ENCODE data around the gene VEGFD. TPM values are rescaled to one million over a fixed set of nuclear protein-coding genes. Genes with fewer than 3 reads are reported as not detected.

The VEGFD gene
- total and polyA plus RNA-seq, 2 donors (not counting 1 experiment from before 2014, with no cell fraction given): 2.0 to 7.9 TPM

GRCh38 chrX:15298201-15298600 is 86.0 kb downstream of the VEGFD start:
- H3K9ac ChIP-seq (ENCODE audit: insufficient read depth, low read length): no peak overlapping the region
- no peak for DNase-seq (ENCODE audit: low read depth in 2 of 2)
- TF ChIP-seq CTCF (conservative IDR thresholded peaks at IDR 0.05 in 1 of 2, IDR thresholded peaks at IDR 0.05 in 1 of 2; ENCODE audit: low read depth in 1 of 2, low read length in 2 of 2): no peak
- no peak for TF ChIP-seq EZH2 (IDR thresholded peaks at IDR 0.05; ENCODE audit: low read length, missing control alignments)
- H3K4me1 ChIP-seq (ENCODE audit: control insufficient read depth, extremely low read depth, insufficient read depth, low read length): no peaks in the 10 kb centered on the region
- H2AFZ ChIP-seq (ENCODE audit: low read length): no peak overlapping the region
- no peak overlapping the region for H3K4me3 ChIP-seq (replicated peaks in 1 of 4; ENCODE audit: control extremely low read depth in 1 of 4, insufficient read depth in 1 of 4, low read depth in 3 of 4, low read length in 4 of 4)
- H3K36me3 ChIP-seq (ENCODE audit: control insufficient read depth, insufficient read depth, low read length): no peaks in the 10 kb centered on the region
- no peaks in the 10 kb centered on the region for H4K20me1 ChIP-seq (ENCODE audit: control insufficient read depth, extremely low read depth, insufficient read depth, low read length)
- H3K9me3 ChIP-seq (ENCODE audit: control insufficient read depth, insufficient read depth, low read depth, low read length): no peaks in the 10 kb centered on the region
- no peak overlapping the region for H3K4me2 ChIP-seq (ENCODE audit: extremely low read depth, insufficient read depth, low read length)
- no peaks in the 10 kb centered on the region for H3K27me3 ChIP-seq (ENCODE audit: control insufficient read depth, insufficient read depth, low read length)
- H3K79me2 ChIP-seq (ENCODE audit: control insufficient read depth, insufficient read depth, low read length): no peaks in the 10 kb centered on the region
- no peak overlapping the region for H3K27ac ChIP-seq (ENCODE audit: insufficient read depth, low read length)

Other genes starting within 250 kb of the VEGFD start
- 1.2 TPM in 1 of 2 replicates, not detected in the other for gene ASB9, start 114.3 kb downstream of the VEGFD start, total RNA-seq
- 0.08 TPM in 1 of 2 replicates, not detected in the other for gene ASB9, start 114.3 kb downstream of the VEGFD start, polyA plus RNA-seq
- gene ASB11, start 68.8 kb downstream of the VEGFD start, total RNA-seq: not detected in 2 replicates
- gene ASB11, start 68.8 kb downstream of the VEGFD start, polyA plus RNA-seq: not detected in 2 replicates
- 4.8 and 4.9 TPM in 2 replicates for gene PIGA, start 48.9 kb downstream of the VEGFD start, total RNA-seq
- gene PIGA, start 48.9 kb downstream of the VEGFD start, polyA plus RNA-seq: 5.0 and 6.9 TPM in 2 replicates
- gene PIR, start 108.9 kb upstream of the VEGFD start, total RNA-seq: 17.0 and 21.3 TPM in 2 replicates
- 15.9 and 19.9 TPM in 2 replicates for gene PIR, start 108.9 kb upstream of the VEGFD start, polyA plus RNA-seq
- gene BMX, start 116.4 kb upstream of the VEGFD start, total RNA-seq: not detected in 2 replicates
- not detected in 2 replicates for gene BMX, start 116.4 kb upstream of the VEGFD start, polyA plus RNA-seq
- gene ACE2, start 216.5 kb upstream of the VEGFD start, total RNA-seq: not detected in 2 replicates
- gene ACE2, start 216.5 kb upstream of the VEGFD start, polyA plus RNA-seq: not detected in 2 replicates